ENCODE measurements around the gene NUP214.

NUP214 gene

GRCh38 chr9:131246618-131247017, 121.2 kb downstream of the NUP214 start:
- Histone ChIP-seq H3K27ac (no peak overlapping the region), H3K79me2 (no peaks in the 10 kb centered on the region), H3K27me3 (ENCODE audit: control insufficient read depth, insufficient read depth, low read length) (no peaks in the 10 kb centered on the region), H3K4me1 (no peaks in the 10 kb centered on the region), H3K36me3 (ENCODE audit: control insufficient read depth, insufficient read depth, low read length) (no peaks in the 10 kb centered on the region), H3K4me3 (ENCODE audit: low read depth, low read length) (no peak overlapping the region), H3K9ac (no peak overlapping the region), H2AFZ (no peak overlapping the region), H3K9me3 (ENCODE audit: control insufficient read depth, low read length) (no peaks in the 10 kb centered on the region), H3K4me2 (ENCODE audit: low read length) (no peak overlapping the region)
- no peak for TF ChIP-seq CTCF (IDR thresholded peaks at IDR 0.05)

DNA sequence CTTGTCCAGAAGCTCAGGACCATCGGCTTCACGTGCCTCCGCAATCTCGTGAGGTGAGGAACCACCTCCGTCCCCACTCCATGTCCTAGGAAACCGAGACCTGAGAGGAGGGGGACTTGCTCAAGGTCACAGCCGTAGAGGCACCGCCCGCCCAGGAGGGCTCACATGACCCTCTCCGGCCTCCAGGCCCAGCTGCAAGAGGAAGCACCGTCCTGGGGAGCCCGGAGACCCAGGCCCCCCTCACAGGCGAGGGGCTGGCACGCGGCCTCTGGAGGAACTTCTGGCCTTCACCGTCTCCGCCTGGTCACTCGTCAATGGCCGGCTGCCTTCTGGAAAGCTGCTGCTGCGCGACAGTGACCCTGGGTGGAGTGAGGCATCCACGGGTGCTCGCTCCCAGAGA, 126.7 kb downstream of the NUP214 start:
- no peak overlapping the region for H3K4me2 ChIP-seq (ENCODE audit: low read length)
- H3K27me3 ChIP-seq (ENCODE audit: control insufficient read depth, insufficient read depth, low read length) = no peaks in the 10 kb centered on the region
- no peak overlapping the region for H3K9ac ChIP-seq
- no peaks in the 10 kb centered on the region for H3K9me3 ChIP-seq (ENCODE audit: control insufficient read depth, low read length)
- no peak overlapping the region for H3K27ac ChIP-seq
- H3K36me3 ChIP-seq (ENCODE audit: control insufficient read depth, insufficient read depth, low read length) = no peaks in the 10 kb centered on the region
- no peaks in the 10 kb centered on the region for H3K79me2 ChIP-seq
- no peak overlapping the region for H2AFZ ChIP-seq
- no peak overlapping the region for H3K4me3 ChIP-seq (ENCODE audit: low read depth, low read length)
- TF ChIP-seq CTCF (IDR thresholded peaks at IDR 0.05) = no peak
- no peaks in the 10 kb centered on the region for H3K4me1 ChIP-seq

DNA sequence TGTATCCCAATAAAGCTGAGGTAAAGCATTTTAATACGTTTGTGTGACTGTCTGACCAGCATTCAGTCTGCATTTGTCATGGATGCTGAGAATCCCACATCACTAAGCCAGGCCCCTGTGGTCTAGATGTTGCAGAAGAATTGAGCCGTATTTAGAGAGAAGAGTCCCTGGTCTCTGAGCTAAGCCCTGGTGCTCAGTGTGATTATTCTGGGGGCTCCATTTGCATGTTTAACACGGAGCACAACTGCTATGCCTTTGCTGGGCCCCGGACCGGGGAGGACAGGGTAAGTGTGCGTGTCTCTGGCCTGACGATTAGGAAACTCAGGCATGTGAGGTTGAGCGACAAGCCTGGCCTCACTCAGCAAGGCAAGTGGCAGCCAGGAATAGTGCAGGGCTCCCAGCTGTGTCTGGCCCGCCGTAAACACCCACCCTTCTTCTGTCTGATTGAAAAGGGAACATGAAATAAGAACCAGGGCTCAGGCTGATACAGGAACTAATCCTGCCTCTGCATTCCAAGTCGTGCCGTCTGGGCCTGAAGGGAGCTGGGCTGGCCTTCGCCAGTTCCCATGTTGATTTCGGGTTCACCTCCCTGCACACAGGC, 128.6 kb downstream of the NUP214 start:
- no peaks in the 10 kb centered on the region for H3K27me3 ChIP-seq (ENCODE audit: control insufficient read depth, insufficient read depth, low read length)
- H3K9me3 ChIP-seq (ENCODE audit: control insufficient read depth, low read length) = no peaks in the 10 kb centered on the region
- H3K4me2 ChIP-seq (ENCODE audit: low read length) = no peak overlapping the region
- H3K79me2 ChIP-seq = no peaks in the 10 kb centered on the region
- no peak overlapping the region for H3K9ac ChIP-seq
- no peak overlapping the region for H3K27ac ChIP-seq
- no peaks in the 10 kb centered on the region for H3K36me3 ChIP-seq (ENCODE audit: control insufficient read depth, insufficient read depth, low read length)
- no peak overlapping the region for H3K4me3 ChIP-seq (ENCODE audit: low read depth, low read length)
- H2AFZ ChIP-seq = no peak overlapping the region
- H3K4me1 ChIP-seq = no peaks in the 10 kb centered on the region
- TF ChIP-seq CTCF (IDR thresholded peaks at IDR 0.05) = no peak

GRCh38 chr9:131254626-131255025, 129.2 kb downstream of the NUP214 start:
- Histone ChIP-seq H3K27ac (no peak overlapping the region), H3K27me3 (ENCODE audit: control insufficient read depth, insufficient read depth, low read length) (no peaks in the 10 kb centered on the region), H3K4me1 (no peaks in the 10 kb centered on the region), H3K9me3 (ENCODE audit: control insufficient read depth, low read length) (no peaks in the 10 kb centered on the region), H3K4me2 (ENCODE audit: low read length) (no peak overlapping the region), H3K4me3 (ENCODE audit: low read depth, low read length) (no peak overlapping the region), H3K36me3 (ENCODE audit: control insufficient read depth, insufficient read depth, low read length) (no peaks in the 10 kb centered on the region), H3K79me2 (no peaks in the 10 kb centered on the region), H2AFZ (no peak overlapping the region), H3K9ac (no peak overlapping the region)
- no peak for TF ChIP-seq CTCF (IDR thresholded peaks at IDR 0.05)

GRCh38 chr9:131255676-131256197, 130.4 kb downstream of the NUP214 start:
- no peak for TF ChIP-seq CTCF (IDR thresholded peaks at IDR 0.05)
- no peak overlapping the region for H2AFZ ChIP-seq
- H3K27me3 ChIP-seq (ENCODE audit: control insufficient read depth, insufficient read depth, low read length) = no peaks in the 10 kb centered on the region
- H3K9me3 ChIP-seq (ENCODE audit: control insufficient read depth, low read length) = no peaks in the 10 kb centered on the region
- no peak overlapping the region for H3K4me3 ChIP-seq (ENCODE audit: low read depth, low read length)
- H3K36me3 ChIP-seq (ENCODE audit: control insufficient read depth, insufficient read depth, low read length) = no peaks in the 10 kb centered on the region
- no peaks in the 10 kb centered on the region for H3K4me1 ChIP-seq
- no peak overlapping the region for H3K27ac ChIP-seq
- H3K9ac ChIP-seq = no peak overlapping the region
- no peak overlapping the region for H3K4me2 ChIP-seq (ENCODE audit: low read length)
- no peaks in the 10 kb centered on the region for H3K79me2 ChIP-seq

Measured in parathyroid adenoma (tissue), 2 donors.